Measurements from ENCODE around the gene SP9. TPM values are rescaled to one million over a fixed set of nuclear protein-coding genes. Genes with fewer than 3 reads are reported as not detected.

Gene SP9
- total RNA-seq, 1 experiment from 2014 or later = not detected

GRCh38 chr2:174365571-174365970 is 30.8 kb downstream of the SP9 start:
- in situ Hi-C loops (cut with HindIII; ENCODE audit: low pct_unique_long_range_greater_than_20kb, low sequenced_read_pairs) (no loop called here), intact Hi-C loops (cut with micrococcal nuclease; ENCODE audit: unreplicated experiment) (no loop called here)
- ChIA-PET POLR2A (no interaction called here), CTCF (no interaction called here)
- no peak overlapping the region for H3K4me3 ChIP-seq (ENCODE audit: low read depth in 2 of 2, low read length in 2 of 2)
- no peak for ATAC-seq
- no peaks in the 10 kb centered on the region for H3K4me1 ChIP-seq (ENCODE audit: control insufficient read depth, insufficient read depth, low read length)
- no TSS peak for BruUV-seq (replicated peaks)
- no peaks in the 10 kb centered on the region for H3K36me3 ChIP-seq (ENCODE audit: control insufficient read depth, insufficient read depth, low read length)
- no peaks in the 10 kb centered on the region for H3K27me3 ChIP-seq (ENCODE audit: control insufficient read depth, insufficient read depth, low read length)
- no peak overlapping the region for H3K27ac ChIP-seq (ENCODE audit: low read length)
- no peaks in the 10 kb centered on the region for H3K9me3 ChIP-seq (ENCODE audit: control insufficient read depth, insufficient read depth, low read depth, low read length)
- no peak for TF ChIP-seq CTCF (IDR thresholded peaks at IDR 0.05)
- TF ChIP-seq REST (IDR thresholded peaks at IDR 0.05; ENCODE audit: insufficient read depth in 1 of 2, low read depth in 2 of 2, low read length in 1 of 2) = no peak
- TF ChIP-seq TCF7L2 (IDR thresholded peaks at IDR 0.05; ENCODE audit: low read depth, low read length) = no peak
- no peak for TF ChIP-seq SIN3A (IDR thresholded peaks at IDR 0.05; ENCODE audit: borderline replicate concordance, insufficient read depth, low read depth, low read length)
- TF ChIP-seq POLR2AphosphoS5 (IDR thresholded peaks at IDR 0.05; ENCODE audit: low read depth, low read length) = no peak
- DNase-seq (ENCODE audit: low read depth, low spot score) = no peak

GRCh38 chr2:174368691-174369090 is 33.9 kb downstream of the SP9 start:
- BruUV-seq (replicated peaks) = no TSS peak
- in situ Hi-C loops (cut with HindIII; ENCODE audit: low pct_unique_long_range_greater_than_20kb, low sequenced_read_pairs) (no loop called here), intact Hi-C loops (cut with micrococcal nuclease; ENCODE audit: unreplicated experiment) (no loop called here)
- no peak overlapping the region for H3K27ac ChIP-seq (ENCODE audit: low read length)
- ATAC-seq (no peak), DNase-seq (ENCODE audit: low read depth, low spot score) (no peak)
- H3K36me3 ChIP-seq (ENCODE audit: control insufficient read depth, insufficient read depth, low read length) = no peaks in the 10 kb centered on the region
- no peak for TF ChIP-seq CTCF (IDR thresholded peaks at IDR 0.05)
- no peak for TF ChIP-seq TCF7L2 (IDR thresholded peaks at IDR 0.05; ENCODE audit: low read depth, low read length)
- TF ChIP-seq POLR2AphosphoS5 (IDR thresholded peaks at IDR 0.05; ENCODE audit: low read depth, low read length) = no peak
- TF ChIP-seq SIN3A (IDR thresholded peaks at IDR 0.05; ENCODE audit: borderline replicate concordance, insufficient read depth, low read depth, low read length) = no peak
- no peak for TF ChIP-seq REST (IDR thresholded peaks at IDR 0.05; ENCODE audit: insufficient read depth in 1 of 2, low read depth in 2 of 2, low read length in 1 of 2)
- CTCF ChIA-PET = no interaction called here
- POLR2A ChIA-PET = no interaction called here
- H3K9me3 ChIP-seq (ENCODE audit: control insufficient read depth, insufficient read depth, low read depth, low read length) = no peaks in the 10 kb centered on the region
- no peaks in the 10 kb centered on the region for H3K4me1 ChIP-seq (ENCODE audit: control insufficient read depth, insufficient read depth, low read length)
- H3K27me3 ChIP-seq (ENCODE audit: control insufficient read depth, insufficient read depth, low read length) = no peaks in the 10 kb centered on the region
- H3K4me3 ChIP-seq (ENCODE audit: low read depth in 2 of 2, low read length in 2 of 2) = no peak overlapping the region

Data from Panc1 (cell line).